Peyer's patch (tissue), 4 donors: ENCODE data around the gene TULP4.

ENCODE experiments used
- CTCF ChIP-seq, 6 experiments: fragments of 450-650 bp in 4 of 6; fragments of 200-600 bp in 2 of 6; sonication (generic) in 1 of 6; IDR thresholded peaks; one replicate each; pipeline ENCODE4 v1.5.1; 2017 to 2019; ENCODE audit warnings: antibody characterized with exemption in 6 of 6, mild to moderate bottlenecking in 3 of 6, moderate library complexity in 1 of 6
- POLR2A ChIP-seq, 2 donors: fragments of 450-650 bp; IDR thresholded peaks; one replicate each; pipeline ENCODE4 v1.5.1; 2017; ENCODE audit warnings: antibody characterized with exemption in 2 of 2, mild to moderate bottlenecking in 2 of 2, moderate library complexity in 2 of 2

- TF ChIP-seq CTCF (IDR thresholded peaks at IDR 0.05), result no peak
- TF ChIP-seq POLR2A (IDR thresholded peaks at IDR 0.05), result no peak
Observed at GRCh38 chr6:158371261-158371660, 59.0 kb downstream of the TULP4 start.
